ENCODE data around the gene PGAP2.

DNA sequence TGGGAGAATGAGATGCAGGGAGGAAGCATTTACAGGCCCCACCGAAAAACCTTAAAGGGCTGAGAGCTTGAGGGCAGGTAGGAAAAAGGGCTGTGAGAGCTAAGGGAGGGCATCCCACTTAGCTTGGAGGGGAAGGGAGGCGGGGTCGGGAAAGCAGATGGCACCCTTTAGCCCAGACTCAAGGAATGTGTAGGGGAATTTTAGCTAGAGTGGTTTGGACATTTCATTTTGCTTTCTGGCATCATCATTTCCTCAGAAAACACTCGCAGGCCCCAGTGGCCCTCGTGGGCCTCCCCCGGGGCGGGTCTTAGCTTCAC lies 46.3 kb downstream of the PGAP2 start:
- TF ChIP-seq, protein P1, sequence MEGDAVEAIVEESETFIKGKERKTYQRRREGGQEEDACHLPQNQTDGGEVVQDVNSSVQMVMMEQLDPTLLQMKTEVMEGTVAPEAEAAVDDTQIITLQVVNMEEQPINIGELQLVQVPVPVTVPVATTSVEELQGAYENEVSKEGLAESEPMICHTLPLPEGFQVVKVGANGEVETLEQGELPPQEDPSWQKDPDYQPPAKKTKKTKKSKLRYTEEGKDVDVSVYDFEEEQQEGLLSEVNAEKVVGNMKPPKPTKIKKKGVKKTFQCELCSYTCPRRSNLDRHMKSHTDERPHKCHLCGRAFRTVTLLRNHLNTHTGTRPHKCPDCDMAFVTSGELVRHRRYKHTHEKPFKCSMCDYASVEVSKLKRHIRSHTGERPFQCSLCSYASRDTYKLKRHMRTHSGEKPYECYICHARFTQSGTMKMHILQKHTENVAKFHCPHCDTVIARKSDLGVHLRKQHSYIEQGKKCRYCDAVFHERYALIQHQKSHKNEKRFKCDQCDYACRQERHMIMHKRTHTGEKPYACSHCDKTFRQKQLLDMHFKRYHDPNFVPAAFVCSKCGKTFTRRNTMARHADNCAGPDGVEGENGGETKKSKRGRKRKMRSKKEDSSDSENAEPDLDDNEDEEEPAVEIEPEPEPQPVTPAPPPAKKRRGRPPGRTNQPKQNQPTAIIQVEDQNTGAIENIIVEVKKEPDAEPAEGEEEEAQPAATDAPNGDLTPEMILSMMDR (IDR thresholded peaks at IDR 0.05), result no peak
- TF ChIP-seq EZH2 (IDR thresholded peaks at IDR 0.05; ENCODE audit: borderline replicate concordance, insufficient read depth, low read depth, low read length, poor library complexity, severe bottlenecking), result no peak

All from B cell (primary cell).